Upper lobe of right lung (tissue), 1 donor: ENCODE data around the gene DOK1. TPM values are rescaled to one million over a fixed set of nuclear protein-coding genes. Genes with fewer than 3 reads are reported as not detected.

ENCODE experiments used
- ATAC-seq: fragments of 200-7000 bp; cut with Tn5 transposase; one replicate; pipeline ENCODE4 v1.9.1; 2020; ENCODE audit warnings: mild to moderate bottlenecking, moderate library complexity
- DNase-seq: peaks from one replicate; pipeline ENCODE4 v3.0.0-alpha.2; 2020
- H3K27ac ChIP-seq: fragments of 200-600 bp; one replicate; pipeline ENCODE4 v1.8.0; 2022
- H3K27me3 ChIP-seq: fragments of 200-600 bp; one replicate; pipeline ENCODE4 v1.8.0; 2022; ENCODE audit warnings: mild to moderate bottlenecking
- H3K36me3 ChIP-seq: fragments of 200-600 bp; one replicate; pipeline ENCODE4 v1.8.0; 2022
- H3K4me1 ChIP-seq: fragments of 200-600 bp; one replicate; pipeline ENCODE4 v1.8.0; 2022
- H3K4me3 ChIP-seq: fragments of 200-600 bp; one replicate; pipeline ENCODE4 v1.8.0; 2022; ENCODE audit warnings: mild to moderate bottlenecking
- H3K9me3 ChIP-seq: fragments of 200-600 bp; one replicate; pipeline ENCODE4 v1.8.0; 2022
- intact Hi-C: fragments of 100-400 bp; cut with DNase I; formaldehyde crosslinking; loops from one replicate; pipeline ENCODE4 v1.11.0; 2022
- total RNA-seq: library from RNA; stranded (reverse); fragmentation: NEBNext Ultra II Directional; extraction: Animal tissue kit (Norgen Biotek cat#: 25700); gene quantifications from one replicate; pipeline ENCODE4 v1.2.1, GENCODE V29; 2021
- TF ChIP-seq, protein P1 (sequence below): fragments of 200-600 bp; IDR thresholded peaks from one replicate; pipeline ENCODE4 v1.8.0; 2022; ENCODE audit warnings: antibody characterized with exemption
- donor health status: DM: no; HTN: yes; CAD: no; lungs with severe emphysema.

DOK1 gene
- total RNA-seq, 1 donor from 2014 or later = 35.7 TPM

DNA sequence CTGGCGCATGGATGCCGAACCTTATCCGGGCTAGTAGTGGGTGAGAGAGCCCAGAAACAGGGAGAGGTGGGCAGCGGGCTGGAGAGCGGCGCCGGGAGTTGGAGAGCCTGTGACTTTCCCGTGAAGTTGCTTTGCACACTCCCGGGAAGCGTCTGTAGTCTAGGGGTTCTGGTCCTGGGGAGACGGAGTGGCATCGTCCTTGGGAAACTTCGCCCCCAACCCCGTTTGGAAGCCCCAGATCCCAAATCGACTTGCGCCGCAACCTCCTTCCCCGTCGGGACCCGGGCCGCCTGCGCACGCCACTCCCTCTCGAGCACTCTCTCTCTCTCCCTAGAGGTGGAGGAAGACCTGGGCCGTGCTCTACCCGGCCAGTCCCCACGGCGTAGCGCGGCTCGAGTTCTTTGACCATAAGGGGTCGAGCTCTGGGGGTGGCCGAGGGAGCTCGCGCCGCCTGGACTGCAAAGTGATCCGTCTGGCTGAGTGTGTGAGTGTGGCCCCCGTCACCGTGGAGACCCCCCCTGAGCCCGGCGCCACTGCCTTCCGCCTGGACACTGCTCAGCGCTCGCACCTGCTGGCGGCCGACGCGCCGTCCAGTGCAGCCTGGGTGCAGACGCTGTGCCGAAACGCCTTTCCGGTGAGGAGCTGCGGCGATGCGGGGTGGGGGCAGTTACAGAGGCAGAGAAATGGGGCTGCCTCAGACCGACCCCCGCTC is 456 bp downstream of the DOK1 start:
- Histone ChIP-seq H3K27me3 (no peaks in the 10 kb centered on the region), H3K36me3 (no peaks in the 10 kb centered on the region), H3K4me3 (peak overlapping the region; percentile 88), H3K9me3 (no peaks in the 10 kb centered on the region), H3K27ac (peak overlapping the region; percentile 88), H3K4me1 (peaks cover 10% of the 10 kb centered on the region)
- peak; percentile 87 for DNase-seq
- peak; percentile 74 for ATAC-seq
- intact Hi-C loops = no loop called here
- TF ChIP-seq, protein P1, sequence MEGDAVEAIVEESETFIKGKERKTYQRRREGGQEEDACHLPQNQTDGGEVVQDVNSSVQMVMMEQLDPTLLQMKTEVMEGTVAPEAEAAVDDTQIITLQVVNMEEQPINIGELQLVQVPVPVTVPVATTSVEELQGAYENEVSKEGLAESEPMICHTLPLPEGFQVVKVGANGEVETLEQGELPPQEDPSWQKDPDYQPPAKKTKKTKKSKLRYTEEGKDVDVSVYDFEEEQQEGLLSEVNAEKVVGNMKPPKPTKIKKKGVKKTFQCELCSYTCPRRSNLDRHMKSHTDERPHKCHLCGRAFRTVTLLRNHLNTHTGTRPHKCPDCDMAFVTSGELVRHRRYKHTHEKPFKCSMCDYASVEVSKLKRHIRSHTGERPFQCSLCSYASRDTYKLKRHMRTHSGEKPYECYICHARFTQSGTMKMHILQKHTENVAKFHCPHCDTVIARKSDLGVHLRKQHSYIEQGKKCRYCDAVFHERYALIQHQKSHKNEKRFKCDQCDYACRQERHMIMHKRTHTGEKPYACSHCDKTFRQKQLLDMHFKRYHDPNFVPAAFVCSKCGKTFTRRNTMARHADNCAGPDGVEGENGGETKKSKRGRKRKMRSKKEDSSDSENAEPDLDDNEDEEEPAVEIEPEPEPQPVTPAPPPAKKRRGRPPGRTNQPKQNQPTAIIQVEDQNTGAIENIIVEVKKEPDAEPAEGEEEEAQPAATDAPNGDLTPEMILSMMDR = no peak

DNA sequence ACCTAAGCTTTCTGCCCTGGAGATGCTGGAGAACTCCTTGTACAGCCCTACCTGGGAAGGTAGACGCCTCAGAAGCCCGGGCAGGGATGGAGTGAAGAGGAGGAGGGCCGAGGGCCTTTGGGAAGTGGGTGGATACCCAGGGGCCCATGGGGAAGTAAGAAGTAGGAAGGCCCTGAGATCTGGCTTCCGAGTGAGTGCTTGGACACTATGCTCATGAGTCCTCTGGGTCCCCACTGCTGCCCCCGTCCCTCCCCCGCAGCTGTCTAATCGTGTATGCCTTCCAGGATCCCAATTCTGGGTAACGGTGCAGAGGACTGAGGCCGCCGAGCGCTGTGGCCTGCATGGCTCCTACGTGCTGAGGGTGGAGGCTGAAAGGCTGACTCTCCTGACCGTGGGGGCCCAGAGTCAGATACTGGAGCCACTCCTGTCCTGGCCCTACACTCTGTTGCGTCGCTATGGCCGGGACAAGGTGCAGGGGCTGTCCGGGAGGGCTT is 1.1 kb downstream of the DOK1 start:
- Histone ChIP-seq H3K27me3 (no peaks in the 10 kb centered on the region), H3K4me3 (peak overlapping the region; percentile 88), H3K9me3 (no peaks in the 10 kb centered on the region), H3K36me3 (no peaks in the 10 kb centered on the region), H3K4me1 (peaks cover 10% of the 10 kb centered on the region), H3K27ac (peak overlapping the region; percentile 88)
- intact Hi-C loops = no loop called here
- TF ChIP-seq, protein P1 = no peak
- DNase-seq (peak; percentile 72), ATAC-seq (peak; percentile 51)

DNA sequence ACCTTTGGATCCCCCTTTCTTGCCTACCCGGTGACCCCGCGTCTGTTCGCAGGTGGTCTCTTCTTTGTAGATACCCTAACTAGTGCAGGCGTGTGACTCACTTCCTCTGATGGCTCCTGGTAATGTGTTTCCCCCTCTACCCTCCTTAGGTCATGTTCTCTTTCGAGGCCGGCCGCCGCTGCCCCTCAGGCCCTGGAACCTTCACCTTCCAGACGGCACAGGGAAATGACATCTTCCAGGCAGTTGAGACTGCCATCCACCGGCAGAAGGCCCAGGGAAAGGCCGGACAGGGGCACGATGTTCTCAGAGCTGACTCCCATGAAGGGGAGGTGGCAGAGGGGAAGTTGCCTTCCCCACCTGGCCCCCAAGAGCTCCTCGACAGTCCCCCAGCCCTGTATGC is 1.6 kb downstream of the DOK1 start:
- intact Hi-C loops = no loop called here
- DNase-seq (no peak), ATAC-seq (no peak)
- H3K4me3 ChIP-seq = peak overlapping the region; percentile 88
- H3K36me3 ChIP-seq = no peaks in the 10 kb centered on the region
- TF ChIP-seq, protein P1 = no peak
- H3K9me3 ChIP-seq = no peaks in the 10 kb centered on the region
- H3K27me3 ChIP-seq = no peaks in the 10 kb centered on the region
- H3K27ac ChIP-seq = peak overlapping the region; percentile 88
- peaks cover 10% of the 10 kb centered on the region for H3K4me1 ChIP-seq

DNA sequence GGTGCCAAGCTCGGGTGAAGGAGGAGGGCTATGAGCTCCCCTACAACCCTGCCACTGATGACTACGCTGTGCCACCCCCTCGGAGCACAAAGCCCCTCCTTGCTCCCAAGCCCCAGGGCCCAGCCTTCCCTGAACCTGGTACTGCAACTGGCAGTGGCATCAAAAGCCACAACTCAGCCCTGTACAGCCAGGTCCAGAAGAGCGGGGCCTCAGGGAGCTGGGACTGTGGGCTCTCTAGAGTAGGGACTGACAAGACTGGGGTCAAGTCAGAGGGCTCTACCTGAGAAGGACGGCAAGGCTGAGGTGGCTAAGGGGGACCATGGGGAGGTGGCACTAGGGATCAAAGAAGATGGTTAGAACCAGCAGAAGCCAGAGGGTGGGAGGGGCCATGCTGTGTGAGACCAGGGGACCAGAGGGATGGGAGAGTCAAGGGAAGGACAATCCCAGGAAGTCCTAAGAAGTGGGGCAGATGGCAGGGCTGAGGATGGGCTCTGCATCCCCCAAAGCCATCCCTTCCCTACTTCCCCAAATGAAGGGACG is 2.4 kb downstream of the DOK1 start:
- TF ChIP-seq, protein P1 = no peak
- no peak for ATAC-seq
- Histone ChIP-seq H3K36me3 (no peaks in the 10 kb centered on the region), H3K4me3 (no peak overlapping the region), H3K9me3 (no peaks in the 10 kb centered on the region), H3K4me1 (peaks cover 10% of the 10 kb centered on the region), H3K27me3 (no peaks in the 10 kb centered on the region), H3K27ac (no peak overlapping the region)
- intact Hi-C loops = no loop called here
- DNase-seq = no peak

DNA sequence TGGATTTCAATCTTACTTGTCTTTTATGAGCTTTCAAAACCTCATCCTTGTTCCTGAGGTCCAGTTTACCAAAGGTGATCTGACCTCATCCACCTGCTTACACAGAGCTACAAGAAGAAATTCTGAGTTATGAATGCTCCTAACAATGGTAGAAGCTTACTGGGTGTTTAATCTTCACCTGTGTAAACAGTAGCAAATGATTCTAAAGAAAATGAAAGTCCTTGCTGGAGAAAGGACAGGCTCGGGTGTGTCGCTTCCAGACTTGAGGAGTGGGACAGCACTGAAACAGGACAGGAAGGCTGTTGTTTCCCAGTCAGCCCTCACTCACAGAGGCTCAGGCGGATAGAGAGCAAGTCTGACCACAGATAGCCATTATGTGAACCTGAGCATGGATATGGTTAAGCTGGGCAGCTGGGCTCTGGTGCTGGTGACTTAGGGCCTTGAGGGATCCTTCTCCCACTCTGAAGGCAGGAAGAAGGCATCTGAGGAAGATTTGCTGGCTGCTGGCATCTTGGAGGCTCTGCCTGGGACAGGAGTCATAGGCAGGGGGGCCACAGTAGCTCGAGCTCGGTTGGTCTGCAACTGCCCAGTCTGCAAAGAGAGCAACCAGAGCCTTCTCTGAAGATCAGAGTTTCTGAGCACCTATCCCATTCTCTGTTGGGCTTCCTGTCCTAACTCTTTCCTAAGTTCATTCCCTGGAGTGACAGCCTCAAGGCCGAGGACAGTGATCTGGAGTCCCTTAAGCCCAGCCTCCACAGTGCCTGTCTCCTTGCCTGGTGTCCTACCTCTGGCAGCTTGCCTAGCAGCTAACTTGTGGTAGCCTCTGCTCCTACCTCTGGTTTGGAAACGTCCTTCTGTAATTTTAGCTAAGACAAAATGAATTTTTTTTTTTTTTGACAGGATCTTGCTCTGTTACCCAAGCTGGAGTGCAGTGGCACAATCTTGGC is 4.0 kb downstream of the DOK1 start:
- intact Hi-C loops = no loop called here
- TF ChIP-seq, protein P1 = no peak

More for the DNA sequence above, 4.0 kb downstream of the DOK1 start:
- H3K9me3 ChIP-seq = no peaks in the 10 kb centered on the region
- ATAC-seq (no peak), DNase-seq (no peak)
- no peaks in the 10 kb centered on the region for H3K36me3 ChIP-seq
- no peak overlapping the region for H3K27ac ChIP-seq
- no peaks in the 10 kb centered on the region for H3K27me3 ChIP-seq
- no peak overlapping the region for H3K4me3 ChIP-seq
- peaks cover 3% of the 10 kb centered on the region for H3K4me1 ChIP-seq
